Duodenal mucosa (tissue), 2 donors: ENCODE data around the gene JAK1.
"Not testable (repeated sequence)": the region's sequence is repeated elsewhere in the genome, so short reads cannot be mapped to it uniquely, and the experiment has no call there.

ENCODE experiments used
- H3K27ac ChIP-seq: one replicate; pipeline ENCODE4 v1.7.0; 2013; ENCODE audit warnings: low read depth, low read length
- H3K27me3 ChIP-seq, 2 donors: one replicate each; pipeline ENCODE4 v1.7.0; 2013; ENCODE audit warnings: low read length in 2 of 2, control low read depth in 1 of 2; ENCODE audit not compliant: insufficient read depth in 2 of 2, control insufficient read depth in 1 of 2
- H3K36me3 ChIP-seq, 2 donors: one replicate each; pipeline ENCODE4 v1.7.0; 2013; ENCODE audit warnings: low read length in 2 of 2, control low read depth in 1 of 2; ENCODE audit not compliant: insufficient read depth in 2 of 2, control insufficient read depth in 1 of 2
- H3K4me1 ChIP-seq, 2 donors: one replicate each; pipeline ENCODE4 v1.7.0; 2013; ENCODE audit warnings: low read length in 2 of 2, control low read depth in 1 of 2; ENCODE audit not compliant: insufficient read depth in 2 of 2, control insufficient read depth in 1 of 2
- H3K4me3 ChIP-seq, 2 donors: one replicate each; pipeline ENCODE4 v1.7.0; 2013; ENCODE audit warnings: low read length in 2 of 2, low read depth in 1 of 2
- H3K9ac ChIP-seq, 2 donors: one replicate each; pipeline ENCODE4 v1.7.0; 2013; ENCODE audit warnings: low read length in 2 of 2, low read depth in 1 of 2
- H3K9me3 ChIP-seq, 2 donors: one replicate each; pipeline ENCODE4 v1.7.0; 2013; ENCODE audit warnings: low read length in 2 of 2, control low read depth in 1 of 2; ENCODE audit not compliant: control insufficient read depth in 1 of 2

JAK1 gene

GRCh38 chr1:64925594-64925993 is 40.8 kb downstream of the JAK1 start:
- H3K36me3 ChIP-seq = no peaks in the 10 kb centered on the region
- no peak overlapping the region for H3K9ac ChIP-seq
- no peak overlapping the region for H3K4me3 ChIP-seq
- H3K27me3 ChIP-seq = no peaks in the 10 kb centered on the region
- no peaks in the 10 kb centered on the region for H3K9me3 ChIP-seq
- H3K4me1 ChIP-seq = peaks cover 27 to 40% of the 10 kb centered on the region in 2 donors
- H3K27ac ChIP-seq = no peak overlapping the region

- Histone ChIP-seq H3K27me3 (no peaks in the 10 kb centered on the region), H3K4me3 (no peak overlapping the region), H3K9me3 (no peaks in the 10 kb centered on the region), H3K27ac (no peak overlapping the region), H3K9ac (no peak overlapping the region), H3K36me3 (no peaks in the 10 kb centered on the region), H3K4me1 (peaks cover 29 to 39% of the 10 kb centered on the region in 2 donors)
Observed at GRCh38 chr1:64923294-64923718, 43.0 kb downstream of the JAK1 start.

- Histone ChIP-seq H3K4me1 (peaks cover 39 to 48% of the 10 kb centered on the region in 2 donors), H3K9me3 (no peaks in the 10 kb centered on the region), H3K9ac (no peak overlapping the region), H3K4me3 (no peak overlapping the region), H3K36me3 (no peaks in the 10 kb centered on the region), H3K27ac (no peak overlapping the region), H3K27me3 (no peaks in the 10 kb centered on the region)
Observed at GRCh38 chr1:64922336-64922735, 44.0 kb downstream of the JAK1 start.

GRCh38 chr1:64921771-64922170 is 44.6 kb downstream of the JAK1 start:
- H3K27ac ChIP-seq = no peak overlapping the region
- no peaks in the 10 kb centered on the region for H3K36me3 ChIP-seq
- no peak overlapping the region for H3K9ac ChIP-seq
- H3K4me1 ChIP-seq = peaks cover 45 to 53% of the 10 kb centered on the region in 2 donors
- H3K27me3 ChIP-seq = no peaks in the 10 kb centered on the region
- no peaks in the 10 kb centered on the region for H3K9me3 ChIP-seq
- H3K4me3 ChIP-seq = peak overlapping the region in 1 of 2 donors; percentile 6

GRCh38 chr1:64920941-64921589 is 45.3 kb downstream of the JAK1 start:
- H3K27ac ChIP-seq = no peak overlapping the region
- H3K9ac ChIP-seq = no peak overlapping the region
- H3K27me3 ChIP-seq = no peaks in the 10 kb centered on the region
- H3K9me3 ChIP-seq = no peaks in the 10 kb centered on the region
- peak overlapping the region in 1 of 2 donors; percentile 6 for H3K4me3 ChIP-seq
- H3K4me1 ChIP-seq = peaks cover 47 to 58% of the 10 kb centered on the region in 2 donors
- no peaks in the 10 kb centered on the region for H3K36me3 ChIP-seq

GRCh38 chr1:64919120-64919519 is 47.2 kb downstream of the JAK1 start:
- H3K9me3 ChIP-seq, H3K36me3 ChIP-seq, H3K4me3 ChIP-seq, H3K27ac ChIP-seq, H3K9ac ChIP-seq, H3K27me3 ChIP-seq: not testable (repeated sequence)
- H3K4me1 ChIP-seq = peaks cover 46 to 64% of the 10 kb centered on the region in 2 donors

- peaks cover 46 to 63% of the 10 kb centered on the region in 2 donors for H3K4me1 ChIP-seq
- H3K27ac ChIP-seq = peak overlapping the region; percentile 22
- H3K4me3 ChIP-seq = peak overlapping the region in 1 of 2 donors; percentile 8
Observed at GRCh38 chr1:64917907-64918306, 48.4 kb downstream of the JAK1 start.

GRCh38 chr1:64917328-64917861 is 49.0 kb downstream of the JAK1 start:
- peaks cover 46 to 63% of the 10 kb centered on the region in 2 donors for H3K4me1 ChIP-seq
- no peak overlapping the region for H3K27ac ChIP-seq
- H3K9me3 ChIP-seq = no peaks in the 10 kb centered on the region

More at GRCh38 chr1:64917907-64918306, 48.4 kb downstream of the JAK1 start:
- Histone ChIP-seq H3K9ac (no peak overlapping the region), H3K36me3 (no peaks in the 10 kb centered on the region), H3K9me3 (no peaks in the 10 kb centered on the region), H3K27me3 (no peaks in the 10 kb centered on the region)

GRCh38 chr1:64915381-64916274 is 50.7 kb downstream of the JAK1 start:
- H3K4me1 ChIP-seq = peaks cover 31 to 55% of the 10 kb centered on the region in 2 donors
- H3K9ac ChIP-seq = peak overlapping the region in 1 of 2 donors; percentile 13
- no peaks in the 10 kb centered on the region for H3K9me3 ChIP-seq
- H3K36me3 ChIP-seq = no peaks in the 10 kb centered on the region
- no peaks in the 10 kb centered on the region for H3K27me3 ChIP-seq
- H3K27ac ChIP-seq = peak overlapping the region; percentile 30
- peak overlapping the region; percentile 32 to 38 for H3K4me3 ChIP-seq

More at GRCh38 chr1:64917328-64917861, 49.0 kb downstream of the JAK1 start:
- no peak overlapping the region for H3K9ac ChIP-seq
- H3K4me3 ChIP-seq = peak overlapping the region in 1 of 2 donors; percentile 8
- H3K27me3 ChIP-seq = no peaks in the 10 kb centered on the region
- no peaks in the 10 kb centered on the region for H3K36me3 ChIP-seq
